Loucy (cell line): ENCODE data around the gene PHACTR1.

ENCODE experiments used
- EZH2phosphoT487 ChIP-seq: fragments of 200-600 bp; IDR thresholded peaks from 2 replicates; pipeline ENCODE4 v1.6.1; 2018; ENCODE audit warnings: antibody characterized with exemption, mild to moderate bottlenecking, moderate library complexity, borderline replicate concordance
- TF ChIP-seq, protein P1 (sequence below): fragments of 200-600 bp; sonication (generic); conservative IDR thresholded peaks from 2 replicates; pipeline ENCODE4 v1.5.1; 2014; ENCODE audit warnings: mild to moderate bottlenecking, antibody characterized with exemption, low read length

GRCh38 chr6:12718015-12718414 lies 1.4 kb downstream of the PHACTR1 start:
- TF ChIP-seq, protein P1, sequence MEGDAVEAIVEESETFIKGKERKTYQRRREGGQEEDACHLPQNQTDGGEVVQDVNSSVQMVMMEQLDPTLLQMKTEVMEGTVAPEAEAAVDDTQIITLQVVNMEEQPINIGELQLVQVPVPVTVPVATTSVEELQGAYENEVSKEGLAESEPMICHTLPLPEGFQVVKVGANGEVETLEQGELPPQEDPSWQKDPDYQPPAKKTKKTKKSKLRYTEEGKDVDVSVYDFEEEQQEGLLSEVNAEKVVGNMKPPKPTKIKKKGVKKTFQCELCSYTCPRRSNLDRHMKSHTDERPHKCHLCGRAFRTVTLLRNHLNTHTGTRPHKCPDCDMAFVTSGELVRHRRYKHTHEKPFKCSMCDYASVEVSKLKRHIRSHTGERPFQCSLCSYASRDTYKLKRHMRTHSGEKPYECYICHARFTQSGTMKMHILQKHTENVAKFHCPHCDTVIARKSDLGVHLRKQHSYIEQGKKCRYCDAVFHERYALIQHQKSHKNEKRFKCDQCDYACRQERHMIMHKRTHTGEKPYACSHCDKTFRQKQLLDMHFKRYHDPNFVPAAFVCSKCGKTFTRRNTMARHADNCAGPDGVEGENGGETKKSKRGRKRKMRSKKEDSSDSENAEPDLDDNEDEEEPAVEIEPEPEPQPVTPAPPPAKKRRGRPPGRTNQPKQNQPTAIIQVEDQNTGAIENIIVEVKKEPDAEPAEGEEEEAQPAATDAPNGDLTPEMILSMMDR = no peak
- TF ChIP-seq EZH2phosphoT487 = no peak
